Prostate gland (tissue), 2 donors: Measurements from ENCODE around the gene CAMKMT. TPM values are rescaled to one million over a fixed set of nuclear protein-coding genes. Genes with fewer than 3 reads are reported as not detected.

ENCODE experiments used
- DNase-seq: peaks from one replicate; pipeline ENCODE4 v3.0.0-alpha.2; 2019; ENCODE audit warnings: low spot score
- H3K27ac ChIP-seq, 2 donors: fragments of 200-600 bp; sonication (generic); 2 replicates each; pipeline ENCODE4 v1.5.1; 2017 to 2019
- H3K27me3 ChIP-seq: fragments of 200-600 bp; sonication (generic); replicated peaks from 2 replicates; pipeline ENCODE4 v1.5.1; 2019; ENCODE audit not compliant: insufficient read depth
- H3K36me3 ChIP-seq, 2 donors: fragments of 200-600 bp; sonication (generic); 1 replicate in 1 of 2; 2 replicates in 1 of 2; pipeline versions ENCODE4 v1.5.1 to v1.8.1; 2017 to 2019
- H3K4me1 ChIP-seq: fragments of 200-600 bp; sonication (generic); replicated peaks from 2 replicates; pipeline ENCODE4 v1.5.1; 2019
- H3K4me3 ChIP-seq, 2 donors: fragments of 200-600 bp; sonication (generic); 2 replicates each; pipeline ENCODE4 v1.5.1; 2017 to 2019
- H3K9me3 ChIP-seq: fragments of 200-600 bp; sonication (generic); 2 replicates; pipeline ENCODE4 v1.5.1; 2017
- CTCF ChIP-seq, 4 experiments: fragments of 200-600 bp in 2 of 4; fragments of 450-650 bp in 2 of 4; sonication (generic) in 2 of 4; IDR thresholded peaks; 1 replicate in 3 of 4; 2 replicates in 1 of 4; pipeline ENCODE4 v1.5.1; 2016 to 2019; ENCODE audit warnings: antibody characterized with exemption in 4 of 4, mild to moderate bottlenecking in 2 of 4, moderate library complexity in 2 of 4
- POLR2A ChIP-seq: fragments of 450-650 bp; IDR thresholded peaks from one replicate; pipeline ENCODE4 v1.6.1; 2016; ENCODE audit warnings: antibody characterized with exemption, mild to moderate bottlenecking
- POLR2AphosphoS5 ChIP-seq: sonication (generic); formaldehyde crosslinking; IDR thresholded peaks from one replicate; pipeline ENCODE4 v1.6.1; 2017; ENCODE audit warnings: antibody characterized with exemption
- WGBS: methylation state at CpG from one replicate; pipeline ENCODE4 v1.1.5; 2018; 5-methylcytosine and 5-hydroxymethylcytosine counted together
- intact Hi-C: fragments of 100-400 bp; cut with DNase I; formaldehyde crosslinking; loops from one replicate; pipeline ENCODE4 v1.14.2; 2022
- total RNA-seq, 2 donors: library from RNA; depleted of rRNA; stranded (reverse); fragments of >200 nt; gene quantifications; one replicate each; pipeline ENCODE4 v1.1.0, GENCODE V29; 2016

The CAMKMT gene
- total RNA-seq, 2 donors from 2014 or later = 5.4 to 7.6 TPM

DNA sequence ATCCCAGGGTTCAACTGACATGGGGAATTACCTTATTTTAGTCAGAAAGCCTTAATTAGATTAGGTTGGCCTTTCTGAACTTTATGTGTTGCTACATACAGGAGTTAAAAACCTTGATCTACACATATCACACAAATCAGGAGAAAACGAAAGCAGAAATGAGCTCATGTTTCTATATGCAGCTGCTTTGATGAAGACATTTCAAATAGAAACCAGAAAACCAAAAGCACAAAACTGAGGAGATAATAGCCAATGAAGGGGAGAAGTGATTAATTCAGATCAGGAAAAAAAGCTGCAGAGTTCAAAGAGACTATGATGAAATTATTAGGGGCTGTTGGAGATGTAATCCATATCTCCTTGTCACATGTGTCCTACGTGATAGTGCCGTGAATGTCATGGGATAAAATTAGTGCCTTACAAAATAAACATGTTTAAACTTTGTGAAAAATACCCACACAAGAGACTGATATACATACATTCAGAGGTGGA lies 255.0 kb downstream of the CAMKMT start:
- no peak for DNase-seq
- WGBS = 24% methylated on average over 3 of the region's 3 CpGs
- H3K9me3 ChIP-seq = no peaks in the 10 kb centered on the region
- no peak overlapping the region for H3K27ac ChIP-seq
- intact Hi-C loops = no loop called here
- H3K4me3 ChIP-seq = no peak overlapping the region
- H3K36me3 ChIP-seq = no peaks in the 10 kb centered on the region
- H3K27me3 ChIP-seq = no peaks in the 10 kb centered on the region
- TF ChIP-seq POLR2A = no peak
- no peak for TF ChIP-seq CTCF (IDR thresholded peaks at IDR 0.05)
- no peak for TF ChIP-seq POLR2AphosphoS5
- no peaks in the 10 kb centered on the region for H3K4me1 ChIP-seq

GRCh38 chr2:44618251-44619023 lies 256.7 kb downstream of the CAMKMT start:
- TF ChIP-seq POLR2AphosphoS5 (no peak), CTCF (IDR thresholded peaks at IDR 0.05) (no peak), POLR2A (no peak)
- no peak for DNase-seq
- Histone ChIP-seq H3K4me3 (no peak overlapping the region), H3K4me1 (no peaks in the 10 kb centered on the region), H3K9me3 (no peaks in the 10 kb centered on the region), H3K36me3 (no peaks in the 10 kb centered on the region), H3K27me3 (no peaks in the 10 kb centered on the region), H3K27ac (no peak overlapping the region)
- WGBS = 77% methylated on average over 5 of the region's 5 CpGs
- intact Hi-C loops = no loop called here

GRCh38 chr2:44620189-44620990 lies 258.6 kb downstream of the CAMKMT start:
- TF ChIP-seq CTCF (IDR thresholded peaks at IDR 0.05) (no peak), POLR2A (no peak), POLR2AphosphoS5 (no peak)
- DNase-seq = no peak
- H3K27me3 ChIP-seq = no peaks in the 10 kb centered on the region
- H3K36me3 ChIP-seq = no peaks in the 10 kb centered on the region
- H3K27ac ChIP-seq = no peak overlapping the region
- H3K9me3 ChIP-seq = no peaks in the 10 kb centered on the region
- intact Hi-C loops = no loop called here
- H3K4me3 ChIP-seq = no peak overlapping the region
- WGBS = 47% methylated on average over 2 of the region's 2 CpGs
- no peaks in the 10 kb centered on the region for H3K4me1 ChIP-seq

DNA sequence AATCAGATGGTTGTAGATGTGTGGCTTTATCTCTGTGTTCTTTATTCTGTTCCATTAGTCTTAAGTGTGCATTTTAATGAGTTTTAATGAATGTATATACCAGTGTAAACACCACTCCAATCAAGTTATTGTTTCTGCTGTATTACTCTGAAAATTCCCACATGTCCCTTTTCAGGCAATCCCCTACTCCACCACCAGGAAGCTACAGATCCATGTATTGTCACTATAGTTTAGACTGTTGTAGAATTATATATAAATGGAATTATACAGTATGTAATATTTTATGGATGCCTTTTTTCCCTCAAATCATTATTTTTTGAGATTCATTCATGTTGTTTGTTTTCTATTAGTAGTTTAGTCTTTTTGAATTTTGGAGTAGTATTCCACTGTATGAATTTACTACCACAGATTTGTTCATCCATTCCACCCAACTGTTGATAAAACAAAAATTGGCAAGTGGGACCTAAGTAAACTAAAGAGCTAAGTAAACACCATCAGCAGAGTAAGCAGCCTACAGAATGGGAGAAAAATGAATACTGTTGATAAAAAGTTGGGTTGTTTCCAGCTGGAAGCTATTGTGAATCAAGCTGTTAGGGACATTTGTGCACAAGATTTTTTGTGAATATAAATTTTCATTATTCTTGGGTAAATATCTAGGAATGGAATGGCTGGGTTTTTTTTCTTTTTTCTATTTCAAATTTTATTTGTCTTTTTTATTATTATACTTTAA lies 262.0 kb downstream of the CAMKMT start:
- intact Hi-C loops = no loop called here
- no peaks in the 10 kb centered on the region for H3K36me3 ChIP-seq
- H3K4me3 ChIP-seq = no peak overlapping the region
- no peak overlapping the region for H3K27ac ChIP-seq
- H3K27me3 ChIP-seq = no peaks in the 10 kb centered on the region
- H3K4me1 ChIP-seq = no peaks in the 10 kb centered on the region
- no peaks in the 10 kb centered on the region for H3K9me3 ChIP-seq
- DNase-seq = no peak
- TF ChIP-seq CTCF (IDR thresholded peaks at IDR 0.05) (no peak), POLR2A (no peak), POLR2AphosphoS5 (no peak)
